Thyroid gland (tissue), 4 donors: Measurements from ENCODE around the gene CACNB4. TPM values are rescaled to one million over a fixed set of nuclear protein-coding genes. Genes with fewer than 3 reads are reported as not detected.

Experiments
- DNase-seq, 2 donors: peaks; one replicate each; pipeline ENCODE4 v3.0.0-alpha.2; 2019
- H3K27ac ChIP-seq, 3 donors: fragments of 200-600 bp; sonication (generic); 1 replicate in 2 of 3; 2 replicates in 1 of 3; pipeline ENCODE4 v1.5.1; 2016 to 2019; ENCODE audit warnings: mild to moderate bottlenecking in 1 of 3, moderate library complexity in 1 of 3
- H3K27me3 ChIP-seq: fragments of 200-600 bp; sonication (generic); one replicate; pipeline ENCODE4 v1.5.1; 2019
- H3K36me3 ChIP-seq, 2 donors: fragments of 200-600 bp; sonication (generic); one replicate each; pipeline ENCODE4 v1.5.1; 2016 to 2019
- H3K4me1 ChIP-seq, 2 donors: fragments of 200-600 bp; sonication (generic); one replicate each; pipeline ENCODE4 v1.5.1; 2017 to 2019
- H3K4me3 ChIP-seq, 3 donors: fragments of 200-600 bp; sonication (generic); replicated peaks in 1 of 3; 1 replicate in 2 of 3; 2 replicates in 1 of 3; pipeline ENCODE4 v1.5.1; 2016; ENCODE audit warnings: mild to moderate bottlenecking in 1 of 3
- H3K9me3 ChIP-seq: fragments of 200-600 bp; sonication (generic); one replicate; pipeline ENCODE4 v1.5.1; 2017
- POLR2A ChIP-seq, 2 donors: fragments of 450-650 bp; IDR thresholded peaks; one replicate each; pipeline ENCODE4 v1.6.1; 2017; ENCODE audit warnings: antibody characterized with exemption in 2 of 2, mild to moderate bottlenecking in 2 of 2, moderate library complexity in 1 of 2
- WGBS, 2 donors: methylation state at CpG; one replicate each; pipeline ENCODE4 v1.1.5; 2017; 5-methylcytosine and 5-hydroxymethylcytosine counted together
- intact Hi-C: fragments of 100-400 bp; cut with DNase I; formaldehyde crosslinking; loops from one replicate; pipeline ENCODE4 v1.15.1; 2023
- total RNA-seq, 4 donors: library from RNA; depleted of rRNA; stranded (reverse); fragments of >200 nt; gene quantifications; one replicate each; pipeline ENCODE4 v1.2.3, GENCODE V29; 2016
- TF ChIP-seq, protein P1 (sequence below), 6 experiments: fragments of 200-600 bp in 3 of 6; fragments of 450-650 bp in 3 of 6; sonication (generic) in 3 of 6; IDR thresholded peaks; one replicate each; pipeline ENCODE4 v1.5.1; 2016 to 2019; ENCODE audit warnings: antibody characterized with exemption in 6 of 6, mild to moderate bottlenecking in 2 of 6, inconsistent platforms in 1 of 6, moderate library complexity in 1 of 6

The CACNB4 gene
- total RNA-seq, 4 donors from 2014 or later: 3.0 to 3.6 (median 3.2) TPM

DNA sequence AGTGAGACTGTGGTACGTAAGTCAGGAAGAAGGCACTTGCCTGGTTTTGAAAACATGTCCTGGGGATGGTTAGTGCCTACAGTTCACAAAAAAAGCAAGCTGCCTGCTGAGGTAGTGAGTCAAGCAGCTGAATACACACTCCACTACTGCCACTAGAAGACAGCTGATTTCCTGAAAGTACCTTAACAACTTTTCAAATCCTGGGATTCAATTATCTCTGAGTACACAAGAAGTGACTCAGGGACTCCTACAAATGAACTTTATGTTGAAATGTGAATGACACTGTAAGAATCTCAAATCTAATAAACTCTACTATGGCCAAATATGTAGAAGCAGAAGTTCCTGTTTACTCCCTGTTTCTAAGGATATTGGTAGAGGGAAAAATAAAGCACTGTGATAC lies 212.6 kb downstream of the CACNB4 start:
- intact Hi-C loops: no loop called here
- Histone ChIP-seq H3K4me1 (peaks cover 0 to 6% of the 10 kb centered on the region in 2 donors), H3K36me3 (no peaks in the 10 kb centered on the region), H3K27me3 (no peaks in the 10 kb centered on the region), H3K27ac (no peak overlapping the region), H3K4me3 (no peak overlapping the region), H3K9me3 (no peaks in the 10 kb centered on the region)
- no peak for DNase-seq
- 74 to 85% methylated on average over 1 of the region's 1 CpG for WGBS, 2 donors
- TF ChIP-seq, protein P1, sequence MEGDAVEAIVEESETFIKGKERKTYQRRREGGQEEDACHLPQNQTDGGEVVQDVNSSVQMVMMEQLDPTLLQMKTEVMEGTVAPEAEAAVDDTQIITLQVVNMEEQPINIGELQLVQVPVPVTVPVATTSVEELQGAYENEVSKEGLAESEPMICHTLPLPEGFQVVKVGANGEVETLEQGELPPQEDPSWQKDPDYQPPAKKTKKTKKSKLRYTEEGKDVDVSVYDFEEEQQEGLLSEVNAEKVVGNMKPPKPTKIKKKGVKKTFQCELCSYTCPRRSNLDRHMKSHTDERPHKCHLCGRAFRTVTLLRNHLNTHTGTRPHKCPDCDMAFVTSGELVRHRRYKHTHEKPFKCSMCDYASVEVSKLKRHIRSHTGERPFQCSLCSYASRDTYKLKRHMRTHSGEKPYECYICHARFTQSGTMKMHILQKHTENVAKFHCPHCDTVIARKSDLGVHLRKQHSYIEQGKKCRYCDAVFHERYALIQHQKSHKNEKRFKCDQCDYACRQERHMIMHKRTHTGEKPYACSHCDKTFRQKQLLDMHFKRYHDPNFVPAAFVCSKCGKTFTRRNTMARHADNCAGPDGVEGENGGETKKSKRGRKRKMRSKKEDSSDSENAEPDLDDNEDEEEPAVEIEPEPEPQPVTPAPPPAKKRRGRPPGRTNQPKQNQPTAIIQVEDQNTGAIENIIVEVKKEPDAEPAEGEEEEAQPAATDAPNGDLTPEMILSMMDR (IDR thresholded peaks at IDR 0.05): no peak
- TF ChIP-seq POLR2A (IDR thresholded peaks at IDR 0.05): no peak

DNA sequence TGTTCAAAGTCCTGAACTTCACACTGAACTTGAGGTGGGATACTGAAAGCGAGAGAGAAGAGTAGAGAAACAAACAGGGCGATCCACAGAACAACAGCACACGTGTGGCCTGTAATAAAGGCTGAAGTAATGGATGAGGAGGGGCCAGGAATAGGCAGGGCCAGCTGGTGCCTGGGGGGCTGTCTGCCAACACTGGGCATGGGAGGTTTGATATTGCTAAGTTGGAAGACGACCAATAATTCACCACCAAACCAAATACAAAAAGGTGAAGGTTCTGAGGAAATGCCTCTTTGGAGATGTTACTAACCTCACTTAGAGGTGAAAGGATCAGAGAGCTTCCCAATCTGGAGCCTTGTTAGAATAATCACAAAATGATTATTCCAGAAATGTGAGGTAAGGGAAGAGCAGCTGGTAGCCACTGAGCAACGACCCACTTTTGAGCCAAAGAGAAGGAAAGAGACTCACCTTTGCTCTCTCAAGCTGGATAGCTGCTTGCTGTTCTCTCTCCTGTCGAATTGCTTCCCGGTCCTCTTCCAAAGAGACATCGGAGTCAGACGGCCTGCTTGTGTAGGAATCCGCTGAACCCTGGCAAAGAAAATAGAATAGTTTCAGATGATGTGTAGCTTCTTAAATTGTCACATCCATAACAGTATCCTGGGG lies 215.9 kb downstream of the CACNB4 start:
- intact Hi-C loops: no loop called here
- H3K9me3 ChIP-seq: no peaks in the 10 kb centered on the region
- TF ChIP-seq, protein P1 (IDR thresholded peaks at IDR 0.05): no peak
- no peak for TF ChIP-seq POLR2A (IDR thresholded peaks at IDR 0.05)
- H3K36me3 ChIP-seq: no peaks in the 10 kb centered on the region
- H3K27ac ChIP-seq: no peak overlapping the region
- H3K4me1 ChIP-seq: peaks cover 0 to 14% of the 10 kb centered on the region in 2 donors
- no peak overlapping the region for H3K4me3 ChIP-seq
- no peaks in the 10 kb centered on the region for H3K27me3 ChIP-seq
- no peak for DNase-seq
- 92 to 93% methylated on average over 10 of the region's 10 CpGs for WGBS, 2 donors

DNA sequence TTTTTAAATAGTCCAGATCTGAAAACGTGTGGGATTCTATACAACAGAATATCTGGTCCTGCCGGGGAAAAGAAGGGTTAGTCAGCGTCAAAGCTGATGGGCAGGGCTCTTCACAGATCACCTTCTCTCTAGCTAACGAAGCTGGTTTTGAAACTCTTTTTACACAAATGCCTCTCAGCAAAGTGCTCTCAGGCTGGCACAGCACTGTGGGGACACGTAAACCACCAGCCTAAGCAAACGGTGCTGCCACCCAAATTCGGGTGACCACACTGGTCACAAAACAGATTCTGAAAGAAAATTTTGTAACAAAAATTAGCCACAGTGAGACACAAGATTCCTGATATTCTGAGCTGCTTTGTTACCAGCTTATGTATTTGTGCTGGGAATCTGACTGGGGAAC lies 217.5 kb downstream of the CACNB4 start:
- no peak for TF ChIP-seq POLR2A (IDR thresholded peaks at IDR 0.05)
- TF ChIP-seq, protein P1 (IDR thresholded peaks at IDR 0.05): no peak
- Histone ChIP-seq H3K4me1 (peaks cover 0 to 7% of the 10 kb centered on the region in 2 donors), H3K27ac (no peak overlapping the region), H3K36me3 (no peaks in the 10 kb centered on the region), H3K27me3 (no peaks in the 10 kb centered on the region), H3K9me3 (no peaks in the 10 kb centered on the region), H3K4me3 (no peak overlapping the region)
- WGBS, 2 donors: 88 to 93% methylated on average over 7 of the region's 7 CpGs
- intact Hi-C loops: no loop called here
- DNase-seq: no peak

DNA sequence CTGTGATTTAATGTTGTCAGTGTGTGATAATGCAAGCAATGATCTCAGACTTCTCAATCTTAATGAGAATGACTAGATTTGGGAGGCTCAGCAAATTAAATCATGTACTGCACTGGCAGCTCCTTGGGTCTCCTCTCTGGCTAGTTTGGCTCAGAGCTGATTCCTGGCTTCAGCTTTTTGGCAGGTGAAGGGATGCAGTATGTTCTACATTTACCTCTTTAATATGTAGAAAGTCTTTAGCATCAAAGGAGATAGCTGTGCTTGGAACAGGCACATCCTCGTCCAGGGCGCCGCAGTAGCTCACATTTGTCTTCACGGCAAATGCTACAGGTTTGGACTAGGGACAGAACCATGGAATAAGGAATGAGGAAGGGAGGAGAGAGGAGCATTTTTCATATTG lies 218.3 kb downstream of the CACNB4 start:
- WGBS, 2 donors: 95 to 96% methylated on average over 4 of the region's 4 CpGs
- Histone ChIP-seq H3K27me3 (no peaks in the 10 kb centered on the region), H3K4me1 (peaks cover 0 to 7% of the 10 kb centered on the region in 2 donors), H3K9me3 (no peaks in the 10 kb centered on the region), H3K4me3 (no peak overlapping the region), H3K36me3 (no peaks in the 10 kb centered on the region), H3K27ac (no peak overlapping the region)
- DNase-seq: no peak
- intact Hi-C loops: no loop called here
- TF ChIP-seq, protein P1 (IDR thresholded peaks at IDR 0.05): no peak
- no peak for TF ChIP-seq POLR2A (IDR thresholded peaks at IDR 0.05)

DNA sequence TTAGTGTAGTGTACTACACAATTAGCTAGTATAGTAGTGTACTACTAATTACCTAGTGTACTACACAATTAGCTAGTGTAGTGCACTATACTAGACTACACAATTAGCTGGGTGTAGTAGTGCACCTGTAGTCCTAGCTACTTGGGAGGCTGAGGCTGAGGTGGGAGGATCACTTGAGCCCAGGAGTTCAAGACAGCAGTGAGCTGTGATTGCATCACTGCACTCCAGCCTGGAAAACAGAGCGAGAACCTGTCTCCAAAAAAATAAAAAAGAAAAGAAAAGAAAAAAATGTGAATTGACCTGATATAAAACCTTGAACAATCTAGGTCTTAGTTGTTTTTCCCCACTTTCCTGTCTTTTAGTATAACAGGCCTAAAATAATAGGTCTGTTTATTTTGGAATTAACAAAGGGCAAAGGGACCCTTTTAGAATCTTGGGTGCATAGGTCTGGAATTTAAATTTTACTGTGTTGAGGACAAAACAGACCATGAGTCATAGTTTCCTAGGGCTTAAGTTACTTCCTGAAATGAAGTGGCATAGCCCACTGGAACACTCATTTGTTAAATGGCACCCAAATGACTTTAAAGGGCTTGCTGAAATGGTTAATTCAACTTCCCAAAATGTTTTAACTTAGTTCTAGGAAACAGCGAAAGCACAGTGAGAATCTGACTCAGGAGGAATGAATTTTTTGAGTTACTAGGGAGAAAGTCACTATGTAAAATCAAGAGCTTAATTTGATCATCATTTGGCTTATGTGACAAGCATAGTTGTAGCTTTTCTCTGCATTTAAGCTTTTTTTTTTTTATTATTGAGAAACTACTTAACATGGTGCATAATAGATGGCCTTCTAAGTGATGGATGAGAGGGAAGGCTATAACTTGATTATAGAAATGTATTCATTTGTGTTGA lies 219.9 kb downstream of the CACNB4 start:
- TF ChIP-seq POLR2A (IDR thresholded peaks at IDR 0.05): no peak
- TF ChIP-seq, protein P1 (IDR thresholded peaks at IDR 0.05): no peak
- no peak for DNase-seq
- Histone ChIP-seq H3K4me3 (no peak overlapping the region), H3K36me3 (no peaks in the 10 kb centered on the region), H3K9me3 (no peaks in the 10 kb centered on the region), H3K27me3 (no peaks in the 10 kb centered on the region), H3K4me1 (peaks cover 0 to 11% of the 10 kb centered on the region in 2 donors), H3K27ac (no peak overlapping the region)
- intact Hi-C loops: no loop called here
- WGBS, 2 donors: 68 to 72% methylated on average over 2 of the region's 2 CpGs
